ENCODE measurements around the gene LCOR.
"Not testable (repeated sequence)": the region's sequence is repeated elsewhere in the genome, so short reads cannot be mapped to it uniquely, and the experiment has no call there.

LCOR gene

DNA sequence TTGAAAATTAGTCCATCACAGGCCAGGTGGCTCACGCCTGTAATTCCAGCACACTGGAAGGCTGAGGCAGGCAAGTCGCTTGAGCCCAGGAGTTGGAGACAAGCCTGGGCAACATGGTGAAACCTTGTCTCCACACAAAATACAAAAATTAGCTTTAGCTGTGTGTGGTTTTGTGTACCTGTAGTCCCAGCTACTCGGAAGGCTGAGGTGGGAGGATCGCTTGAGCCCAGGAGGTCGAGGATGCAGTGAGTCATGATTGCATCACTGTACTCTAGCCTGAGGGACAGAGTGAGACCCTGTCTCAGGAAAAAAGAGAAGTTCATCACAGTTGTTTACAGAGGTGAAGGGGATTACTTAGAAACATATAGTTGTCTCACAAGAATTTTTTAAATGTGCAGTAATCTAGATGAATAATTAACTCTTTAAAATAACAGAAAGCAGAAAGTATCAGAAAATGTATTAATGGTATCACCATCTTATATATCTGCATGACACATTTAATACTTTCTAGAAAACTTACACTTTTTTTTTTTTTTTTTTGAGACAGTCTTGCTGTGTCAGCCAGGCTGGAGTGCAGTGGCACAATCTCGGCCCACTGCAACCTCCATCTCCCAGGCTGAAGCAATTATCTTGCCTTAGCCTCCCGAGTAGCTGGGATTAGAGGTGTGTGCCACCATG is 8.9 kb downstream of the LCOR start:
- no peak for DNase-seq

DNA sequence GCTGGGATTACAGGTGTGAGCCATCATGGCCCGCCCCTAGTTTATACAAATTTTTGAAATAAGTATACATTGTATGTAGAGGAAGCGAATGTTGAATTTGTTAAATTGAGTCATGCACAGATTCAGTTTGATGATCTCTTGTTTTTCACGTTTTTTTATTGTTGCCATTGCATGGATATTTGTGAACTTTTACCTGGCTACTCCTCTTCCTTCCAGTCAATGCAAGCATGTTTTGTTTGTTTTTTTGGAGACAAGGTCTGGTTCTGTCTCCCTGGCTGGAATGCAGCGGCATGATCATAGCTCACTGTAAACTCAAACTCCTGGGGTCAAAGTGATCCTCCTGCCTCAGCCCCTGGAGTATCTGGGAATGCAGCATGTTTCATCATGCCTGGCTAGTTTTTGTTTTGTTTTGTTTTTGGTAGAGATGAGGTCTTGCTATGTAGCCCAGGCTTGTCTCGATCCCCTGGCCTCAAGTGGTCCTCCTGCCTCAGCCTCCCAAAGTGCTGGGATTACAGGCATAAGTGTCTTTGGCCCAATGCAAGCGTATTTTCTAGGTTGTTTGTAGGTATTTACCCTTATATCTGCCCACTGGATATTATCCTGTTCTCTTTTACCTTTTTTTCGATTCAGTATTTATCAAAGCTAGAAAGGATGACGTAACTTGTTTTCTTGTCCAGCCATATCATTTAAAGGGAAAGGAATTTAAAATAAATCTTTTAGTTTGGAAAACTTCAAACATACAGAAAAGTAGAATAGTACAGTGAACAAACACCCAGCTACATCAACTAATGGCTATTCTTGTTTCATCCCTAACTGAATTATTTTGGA is 11.0 kb downstream of the LCOR start:
- DNase-seq, result no peak

DNA sequence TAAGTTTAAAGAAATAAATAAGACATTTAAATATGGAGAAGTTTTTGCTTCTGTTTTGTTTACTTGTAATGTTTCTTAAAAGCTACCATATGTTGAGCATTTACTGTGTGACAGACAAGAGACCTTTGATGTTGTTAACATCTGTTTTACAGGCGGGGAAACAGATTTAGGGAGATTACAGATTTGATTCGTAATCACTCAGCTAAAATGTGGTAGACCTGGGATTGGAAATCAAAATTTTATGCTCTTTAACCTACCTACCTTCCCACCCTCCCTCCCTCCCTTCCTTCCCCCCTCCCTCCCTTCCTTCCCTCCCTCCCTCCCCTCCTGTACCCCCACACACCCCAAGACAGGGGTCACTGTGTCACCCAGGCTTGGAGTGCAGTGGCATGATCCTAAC is 11.7 kb downstream of the LCOR start:
- DNase-seq, result no peak

- no peak for DNase-seq
These were observed 14.3 kb downstream of the LCOR start for GRCh38 chr10:96846395-96846794.

DNA sequence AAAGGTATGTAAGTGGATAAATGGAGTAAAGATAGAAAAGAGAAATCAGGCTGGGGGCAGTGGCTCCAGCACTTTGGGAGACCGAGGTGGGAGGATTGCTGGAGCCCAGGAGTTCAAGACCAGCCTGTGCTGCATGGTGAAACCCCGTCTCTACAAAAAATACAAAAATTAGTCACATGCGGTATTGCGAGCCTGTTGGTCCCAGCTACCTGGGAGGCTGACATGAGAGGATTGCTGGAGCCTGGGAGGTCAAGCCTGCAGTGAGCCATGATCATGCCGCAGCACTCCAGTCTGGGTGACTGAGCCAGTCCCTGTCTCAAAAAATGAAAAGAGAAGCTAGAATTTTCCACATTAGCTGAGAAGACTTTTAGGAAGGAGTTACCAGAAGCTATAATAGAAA is 14.8 kb downstream of the LCOR start:
- no peak for DNase-seq

GRCh38 chr10:96847356-96847755 is 15.3 kb downstream of the LCOR start:
- DNase-seq, result not testable (repeated sequence)

GRCh38 chr10:96850113-96850512 is 18.0 kb downstream of the LCOR start:
- DNase-seq, result no peak

DNA sequence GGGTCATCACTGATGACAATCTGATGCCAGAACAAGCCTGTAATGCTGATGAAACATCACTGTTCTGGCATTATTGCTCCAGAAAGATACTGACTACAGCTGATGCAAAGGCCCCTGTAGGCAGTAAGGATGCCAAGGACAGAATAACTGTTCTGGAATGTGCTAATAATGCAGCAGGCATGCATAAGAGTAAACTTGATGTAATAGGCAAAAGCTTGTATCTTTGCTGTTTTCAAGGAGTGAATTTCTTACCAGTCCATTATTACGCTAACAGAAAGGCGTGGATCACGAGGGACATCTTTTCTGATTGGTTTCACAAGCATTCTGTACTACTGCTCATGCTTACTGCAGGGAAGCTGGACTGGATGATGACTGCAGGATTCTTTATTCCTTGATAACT is 18.7 kb downstream of the LCOR start:
- no peak for DNase-seq

GRCh38 chr10:96851281-96851680 is 19.2 kb downstream of the LCOR start:
- no peak for DNase-seq

- no peak for DNase-seq
These were observed 24.2 kb downstream of the LCOR start for GRCh38 chr10:96856317-96856716.

DNA sequence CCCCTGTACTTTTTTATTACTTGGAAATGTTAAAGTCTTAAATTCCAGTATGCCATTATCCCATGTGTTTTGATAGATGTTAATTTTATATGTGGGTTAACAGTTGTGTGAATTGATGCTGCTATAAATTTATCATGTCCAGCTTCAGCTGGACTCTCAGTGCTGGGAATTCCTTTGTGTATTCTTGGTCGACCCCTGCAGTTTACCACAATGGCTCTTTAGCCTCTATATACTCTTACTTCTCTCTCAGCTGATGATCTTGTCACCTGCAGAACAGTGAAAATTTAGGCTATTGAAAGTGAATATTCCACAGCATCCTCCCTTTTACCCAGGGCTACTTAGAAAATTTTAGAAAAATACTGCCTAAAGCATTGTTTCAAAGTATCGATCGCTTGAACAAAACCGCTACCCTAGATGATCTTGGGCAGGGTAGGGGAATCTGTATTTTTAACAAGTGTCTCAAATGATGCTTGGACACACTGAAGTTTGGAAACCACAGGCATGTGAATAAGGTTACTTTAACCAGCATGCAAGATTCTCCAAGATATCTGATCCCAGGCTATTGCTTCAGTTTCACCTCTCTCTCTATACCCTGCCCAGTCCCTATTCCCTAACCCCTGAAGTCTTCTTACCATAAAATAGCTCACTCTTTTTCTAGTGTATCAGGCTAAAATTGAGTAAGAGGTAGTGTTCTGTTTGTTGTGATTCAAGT is 25.4 kb downstream of the LCOR start:
- DNase-seq, result no peak

- DNase-seq, result no peak
These were observed 26.1 kb downstream of the LCOR start for GRCh38 chr10:96858038-96858705.

DNA sequence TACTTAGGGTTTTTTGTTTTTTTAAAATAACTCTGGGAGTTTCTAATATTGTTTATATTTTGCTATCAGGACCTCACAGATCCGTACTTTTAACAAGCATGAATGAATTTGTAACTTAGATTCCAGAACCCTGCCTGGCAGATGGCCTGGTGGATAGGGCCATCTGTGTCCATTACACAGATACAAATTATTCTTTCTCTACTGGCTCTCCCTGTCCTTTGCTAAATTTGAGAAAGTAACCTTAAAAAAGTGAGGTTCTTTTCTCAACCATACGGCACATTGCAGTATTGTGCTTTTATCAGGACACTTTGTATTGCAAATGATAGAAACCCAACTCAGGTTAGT is 26.6 kb downstream of the LCOR start:
- no peak for DNase-seq

GRCh38 chr10:96860631-96861277 is 28.7 kb downstream of the LCOR start:
- DNase-seq, result no peak

DNA sequence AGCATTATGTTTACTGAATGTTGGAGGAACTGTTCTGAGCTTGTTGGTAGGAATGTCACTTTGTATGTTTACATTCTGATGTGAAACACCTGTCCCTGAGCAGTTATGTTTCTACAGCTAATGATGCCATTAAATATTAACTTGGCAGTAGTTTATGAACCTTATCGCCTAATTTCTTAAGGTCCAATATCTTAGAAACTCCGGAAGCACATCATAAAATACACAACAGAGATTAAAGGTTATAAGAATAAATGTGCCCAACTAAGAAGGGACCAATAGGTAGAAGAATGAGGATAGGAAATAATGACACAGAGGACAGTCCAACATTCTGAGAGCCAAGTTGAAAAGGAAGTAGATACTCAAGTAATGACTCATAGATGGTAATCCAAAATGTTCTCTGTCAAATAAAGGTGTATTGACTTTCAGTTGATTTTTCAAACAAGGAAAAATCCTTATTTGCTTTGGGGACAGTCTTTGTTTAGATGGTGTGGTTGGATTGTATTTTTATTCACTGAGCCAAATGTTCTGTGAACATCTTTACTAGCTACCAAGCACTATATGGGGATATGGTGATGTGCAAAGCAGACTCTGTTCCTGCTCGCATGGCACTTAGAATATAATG is 31.9 kb downstream of the LCOR start:
- DNase-seq, result peak in 1 of 2 experiments; percentile 35

- no peak for DNase-seq
These were observed 41.0 kb downstream of the LCOR start for GRCh38 chr10:96873086-96873485.

GRCh38 chr10:96873756-96874467 is 41.8 kb downstream of the LCOR start:
- DNase-seq, result no peak

- DNase-seq, result no peak
These were observed 46.0 kb downstream of the LCOR start for GRCh38 chr10:96878057-96878456.

DNA sequence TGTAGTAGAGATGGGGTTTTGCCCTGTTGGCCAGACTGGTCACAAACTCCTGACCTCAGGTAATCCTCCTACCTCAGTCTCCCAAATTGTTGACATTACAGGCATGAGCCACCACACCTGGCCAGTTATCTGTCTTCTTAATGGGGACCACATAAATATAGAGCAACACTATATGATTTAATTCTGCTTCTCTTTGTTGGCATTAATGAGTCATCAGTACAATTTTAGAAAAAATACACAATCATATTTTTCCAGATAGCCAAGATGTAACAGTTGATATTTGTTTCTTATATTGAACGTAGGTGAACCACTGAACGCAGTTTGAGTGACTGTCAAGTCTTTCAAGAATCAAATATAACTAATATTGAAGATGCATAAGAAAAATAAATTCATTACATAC is 48.5 kb downstream of the LCOR start:
- DNase-seq, result no peak

GRCh38 chr10:96889415-96890171 is 57.5 kb downstream of the LCOR start:
- peak in 1 of 2 experiments; percentile 15 for DNase-seq

- DNase-seq, result no peak
These were observed 58.0 kb downstream of the LCOR start for GRCh38 chr10:96890172-96890513.

All from NCI-H2081 (cell line).